ENCODE measurements around the gene PRRG3. TPM values are rescaled to one million over a fixed set of nuclear protein-coding genes. Genes with fewer than 3 reads are reported as not detected.
"Not testable (repeated sequence)": the region's sequence is repeated elsewhere in the genome, so short reads cannot be mapped to it uniquely, and the experiment has no call there.

The PRRG3 gene
- total RNA-seq, 2 donors from 2014 or later, result 0.05 to 0.96 TPM

DNA sequence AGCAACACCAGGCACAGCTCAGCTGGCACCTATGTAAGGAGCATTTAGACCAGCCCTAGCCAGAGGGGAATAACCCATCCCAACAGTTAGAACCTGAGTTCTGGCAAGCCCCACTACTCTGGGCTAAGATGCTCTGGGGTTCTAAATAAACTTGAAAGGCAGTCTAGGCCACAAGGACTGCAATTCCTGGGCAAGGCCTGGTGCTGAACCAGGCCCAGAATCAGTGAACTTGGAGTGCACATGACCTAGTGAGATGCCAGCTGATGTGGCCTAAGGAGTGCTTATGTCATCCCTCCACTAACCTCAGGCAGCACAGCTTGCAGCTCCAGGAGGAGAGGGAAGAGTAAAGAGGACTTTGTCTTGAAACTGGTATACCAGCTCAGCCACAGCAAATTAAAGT is 7.6 kb upstream of the PRRG3 start:
- no peaks in the 10 kb centered on the region for H3K27me3 ChIP-seq
- intact Hi-C loops (cut with DNase I), result no loop called here
- H3K9ac ChIP-seq (ENCODE audit: low read depth in 2 of 2, low read length in 2 of 2), result no peak overlapping the region
- no peaks in the 10 kb centered on the region for H3K36me3 ChIP-seq
- H3K4me1 ChIP-seq, result no peaks in the 10 kb centered on the region
- no peak for DNase-seq
- H3K4me3 ChIP-seq, result no peak overlapping the region
- no peaks in the 10 kb centered on the region for H3K9me3 ChIP-seq
- TF ChIP-seq, protein P1, sequence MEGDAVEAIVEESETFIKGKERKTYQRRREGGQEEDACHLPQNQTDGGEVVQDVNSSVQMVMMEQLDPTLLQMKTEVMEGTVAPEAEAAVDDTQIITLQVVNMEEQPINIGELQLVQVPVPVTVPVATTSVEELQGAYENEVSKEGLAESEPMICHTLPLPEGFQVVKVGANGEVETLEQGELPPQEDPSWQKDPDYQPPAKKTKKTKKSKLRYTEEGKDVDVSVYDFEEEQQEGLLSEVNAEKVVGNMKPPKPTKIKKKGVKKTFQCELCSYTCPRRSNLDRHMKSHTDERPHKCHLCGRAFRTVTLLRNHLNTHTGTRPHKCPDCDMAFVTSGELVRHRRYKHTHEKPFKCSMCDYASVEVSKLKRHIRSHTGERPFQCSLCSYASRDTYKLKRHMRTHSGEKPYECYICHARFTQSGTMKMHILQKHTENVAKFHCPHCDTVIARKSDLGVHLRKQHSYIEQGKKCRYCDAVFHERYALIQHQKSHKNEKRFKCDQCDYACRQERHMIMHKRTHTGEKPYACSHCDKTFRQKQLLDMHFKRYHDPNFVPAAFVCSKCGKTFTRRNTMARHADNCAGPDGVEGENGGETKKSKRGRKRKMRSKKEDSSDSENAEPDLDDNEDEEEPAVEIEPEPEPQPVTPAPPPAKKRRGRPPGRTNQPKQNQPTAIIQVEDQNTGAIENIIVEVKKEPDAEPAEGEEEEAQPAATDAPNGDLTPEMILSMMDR (IDR thresholded peaks at IDR 0.05), result no peak
- no peak overlapping the region for H3K27ac ChIP-seq

DNA sequence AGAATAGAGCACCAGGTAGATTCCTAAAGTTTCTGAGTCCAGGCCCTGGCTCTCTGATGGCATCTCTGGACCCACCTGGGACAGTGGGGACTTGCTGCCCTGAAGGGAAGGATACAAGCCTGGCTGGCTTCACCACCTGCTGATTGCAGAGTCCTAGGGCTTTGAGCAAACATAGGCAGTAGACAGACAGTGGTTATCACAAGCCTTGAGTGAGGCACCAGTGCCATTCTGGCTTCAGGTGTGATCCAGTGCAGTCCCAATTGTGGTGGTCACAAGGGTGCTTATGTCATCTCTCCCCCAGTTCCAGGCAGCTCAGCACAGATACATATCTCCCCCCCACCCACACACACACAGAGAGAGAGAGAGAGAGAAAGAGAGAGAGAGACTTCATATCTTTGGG is 6.6 kb upstream of the PRRG3 start:
- no peak overlapping the region for H3K4me3 ChIP-seq
- TF ChIP-seq, protein P1 (IDR thresholded peaks at IDR 0.05), result no peak
- DNase-seq, result no peak
- no peak overlapping the region for H3K27ac ChIP-seq
- H3K27me3 ChIP-seq, result no peaks in the 10 kb centered on the region
- no peaks in the 10 kb centered on the region for H3K4me1 ChIP-seq
- no peaks in the 10 kb centered on the region for H3K36me3 ChIP-seq
- no peaks in the 10 kb centered on the region for H3K9me3 ChIP-seq
- H3K9ac ChIP-seq (ENCODE audit: low read depth in 2 of 2, low read length in 2 of 2), result no peak overlapping the region
- intact Hi-C loops (cut with DNase I), result no loop called here

DNA sequence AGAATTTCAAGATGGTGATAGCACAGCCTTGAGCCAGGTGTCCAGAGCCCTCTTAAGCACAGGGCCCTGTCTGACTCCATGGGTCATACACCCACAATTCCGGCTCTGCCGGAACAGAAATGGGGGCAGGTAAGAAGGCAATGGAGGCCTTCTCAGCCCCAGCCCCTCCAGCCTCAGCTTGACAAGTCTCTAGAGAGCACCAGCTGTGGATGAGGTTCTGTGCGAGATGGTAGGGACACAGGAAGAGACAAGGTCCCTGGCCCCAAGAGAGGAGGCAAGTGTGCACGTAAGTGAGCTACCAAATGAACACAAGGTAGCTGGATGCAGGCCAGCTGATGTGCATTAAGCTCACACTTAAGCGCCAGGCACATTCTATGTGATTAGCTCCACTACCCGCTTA is 2.4 kb upstream of the PRRG3 start:
- Histone ChIP-seq H3K36me3 (no peaks in the 10 kb centered on the region), H3K27me3 (no peaks in the 10 kb centered on the region), H3K27ac (no peak overlapping the region), H3K9ac (ENCODE audit: low read depth in 2 of 2, low read length in 2 of 2) (no peak overlapping the region), H3K9me3 (no peaks in the 10 kb centered on the region), H3K4me1 (no peaks in the 10 kb centered on the region), H3K4me3 (no peak overlapping the region)
- DNase-seq, result no peak
- TF ChIP-seq, protein P1 (IDR thresholded peaks at IDR 0.05), result no peak
- intact Hi-C loops (cut with DNase I), result no loop called here

DNA sequence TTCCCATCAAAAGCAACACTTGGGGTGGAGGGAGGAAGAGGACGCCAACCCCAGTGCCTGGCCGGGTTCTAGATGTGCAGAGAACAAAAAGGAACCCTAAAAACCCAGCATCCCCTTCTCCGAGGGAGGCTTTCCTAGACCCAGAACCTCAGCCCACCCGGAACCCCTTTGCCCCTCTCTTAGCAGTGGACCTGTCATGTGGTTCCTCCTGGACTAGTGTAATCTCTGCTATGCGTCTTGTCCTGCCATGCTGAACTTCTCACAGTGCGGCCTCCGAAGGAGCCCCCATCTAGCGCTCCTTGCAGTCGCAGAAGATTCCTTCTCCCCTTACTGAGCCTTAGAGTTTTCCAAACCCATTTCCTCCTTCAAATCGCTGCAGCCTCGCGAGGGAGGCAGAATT is 1.1 kb upstream of the PRRG3 start:
- no peaks in the 10 kb centered on the region for H3K4me1 ChIP-seq
- no peaks in the 10 kb centered on the region for H3K9me3 ChIP-seq
- no peaks in the 10 kb centered on the region for H3K36me3 ChIP-seq
- no peak for DNase-seq
- TF ChIP-seq, protein P1 (IDR thresholded peaks at IDR 0.05), result no peak
- no peak overlapping the region for H3K27ac ChIP-seq
- H3K4me3 ChIP-seq, result no peak overlapping the region
- no peak overlapping the region for H3K9ac ChIP-seq (ENCODE audit: low read depth in 2 of 2, low read length in 2 of 2)
- intact Hi-C loops (cut with DNase I), result no loop called here
- H3K27me3 ChIP-seq, result no peaks in the 10 kb centered on the region

DNA sequence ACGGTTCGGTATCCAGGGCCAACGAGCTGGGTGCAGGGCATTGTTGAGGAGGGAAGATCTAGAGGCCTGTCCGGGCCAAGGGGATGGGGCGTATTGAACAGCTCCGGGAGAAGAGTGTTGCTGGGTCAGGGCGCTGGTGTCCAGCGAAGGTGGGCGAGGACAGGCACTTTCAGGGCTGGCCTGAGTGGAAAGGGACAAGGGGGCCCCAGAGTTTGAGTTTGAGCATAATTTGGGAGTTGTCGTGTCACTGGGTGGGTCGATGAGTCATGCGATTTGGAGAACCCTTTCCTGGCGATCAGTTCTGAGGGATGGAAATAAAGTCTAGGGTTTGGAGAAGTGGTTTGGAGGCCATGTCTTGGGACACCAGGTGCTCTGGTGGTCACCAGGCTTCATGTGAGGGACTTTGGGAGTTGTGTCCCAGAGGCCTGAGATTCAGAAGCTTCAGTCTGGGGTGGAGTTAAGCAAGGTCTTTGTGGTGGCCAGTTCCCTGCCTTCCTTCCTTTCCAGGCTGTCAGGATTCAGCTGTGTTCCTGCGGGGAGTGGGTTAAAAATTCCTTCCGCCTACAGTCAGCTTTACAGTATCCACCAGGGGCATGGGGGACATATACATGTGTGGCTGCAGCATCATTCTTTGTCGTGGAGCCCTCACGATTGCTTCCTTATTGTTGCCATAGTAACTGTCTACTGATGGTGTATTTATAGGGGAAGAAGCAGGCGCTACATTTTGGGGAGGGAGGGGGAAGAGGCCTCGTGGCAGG is 504 bp downstream of the PRRG3 start:
- H3K4me3 ChIP-seq, result no peak overlapping the region
- TF ChIP-seq, protein P1 (IDR thresholded peaks at IDR 0.05), result no peak
- H3K27me3 ChIP-seq, result no peaks in the 10 kb centered on the region
- no peaks in the 10 kb centered on the region for H3K36me3 ChIP-seq
- no peaks in the 10 kb centered on the region for H3K9me3 ChIP-seq
- H3K4me1 ChIP-seq, result no peaks in the 10 kb centered on the region
- no peak overlapping the region for H3K27ac ChIP-seq
- intact Hi-C loops (cut with DNase I), result no loop called here
- no peak for DNase-seq
- no peak overlapping the region for H3K9ac ChIP-seq (ENCODE audit: low read depth in 2 of 2, low read length in 2 of 2)

DNA sequence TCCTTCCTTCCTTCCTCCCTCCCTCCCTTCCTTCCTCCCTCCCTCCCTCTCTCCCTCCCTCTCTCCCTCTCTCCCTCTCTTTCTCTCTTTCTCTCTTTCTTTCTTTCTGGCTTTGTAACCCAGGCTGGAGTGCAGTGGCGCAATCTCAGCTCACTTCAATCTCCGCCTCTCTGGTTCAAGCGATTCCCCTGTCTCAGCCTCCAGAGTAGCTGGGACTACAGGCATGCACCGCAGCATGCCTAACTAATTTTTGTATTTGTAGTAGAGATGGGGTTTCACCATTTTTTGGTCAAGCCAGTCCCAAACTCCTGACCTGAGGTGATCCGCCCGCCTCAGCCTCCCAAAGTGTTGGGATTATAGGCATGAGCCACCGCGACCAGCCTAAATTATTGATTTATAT is 1.8 kb downstream of the PRRG3 start:
- H3K27ac ChIP-seq; intact Hi-C loops (cut with DNase I); DNase-seq; H3K4me3 ChIP-seq; H3K27me3 ChIP-seq; H3K36me3 ChIP-seq; H3K9ac ChIP-seq (ENCODE audit: low read depth in 2 of 2, low read length in 2 of 2); H3K4me1 ChIP-seq; H3K9me3 ChIP-seq: not testable (repeated sequence)
